Muscle layer of colon (tissue), 2 donors: ENCODE results near the gene TRIM2.

Source experiments
- H3K27ac ChIP-seq: one replicate; pipeline ENCODE4 v1.7.0; 2013; ENCODE audit warnings: low read depth, mild to moderate bottlenecking, low read length, moderate library complexity
- H3K27me3 ChIP-seq, 2 donors: one replicate each; pipeline ENCODE4 v1.7.0; 2013; ENCODE audit warnings: low read length in 2 of 2, mild to moderate bottlenecking in 2 of 2; ENCODE audit not compliant: insufficient read depth in 2 of 2, control insufficient read depth in 1 of 2
- H3K36me3 ChIP-seq: one replicate; pipeline ENCODE4 v1.7.0; 2013; ENCODE audit warnings: mild to moderate bottlenecking, low read length; ENCODE audit not compliant: insufficient read depth
- H3K4me1 ChIP-seq: one replicate; pipeline ENCODE4 v1.7.0; 2013; ENCODE audit warnings: mild to moderate bottlenecking, low read length; ENCODE audit not compliant: insufficient read depth
- H3K4me3 ChIP-seq, 2 donors: one replicate each; pipeline ENCODE4 v1.7.0; 2013; ENCODE audit warnings: low read length in 2 of 2, low read depth in 1 of 2, mild to moderate bottlenecking in 1 of 2, moderate library complexity in 1 of 2
- H3K9ac ChIP-seq: one replicate; pipeline ENCODE4 v1.7.0; 2013; ENCODE audit warnings: low read length
- H3K9me3 ChIP-seq: one replicate; pipeline ENCODE4 v1.7.0; 2013; ENCODE audit warnings: mild to moderate bottlenecking, low read length
- donor health status: abdominal sarcoma.
- donor health status: Adenocarcinoma of cecum.

The TRIM2 gene

DNA sequence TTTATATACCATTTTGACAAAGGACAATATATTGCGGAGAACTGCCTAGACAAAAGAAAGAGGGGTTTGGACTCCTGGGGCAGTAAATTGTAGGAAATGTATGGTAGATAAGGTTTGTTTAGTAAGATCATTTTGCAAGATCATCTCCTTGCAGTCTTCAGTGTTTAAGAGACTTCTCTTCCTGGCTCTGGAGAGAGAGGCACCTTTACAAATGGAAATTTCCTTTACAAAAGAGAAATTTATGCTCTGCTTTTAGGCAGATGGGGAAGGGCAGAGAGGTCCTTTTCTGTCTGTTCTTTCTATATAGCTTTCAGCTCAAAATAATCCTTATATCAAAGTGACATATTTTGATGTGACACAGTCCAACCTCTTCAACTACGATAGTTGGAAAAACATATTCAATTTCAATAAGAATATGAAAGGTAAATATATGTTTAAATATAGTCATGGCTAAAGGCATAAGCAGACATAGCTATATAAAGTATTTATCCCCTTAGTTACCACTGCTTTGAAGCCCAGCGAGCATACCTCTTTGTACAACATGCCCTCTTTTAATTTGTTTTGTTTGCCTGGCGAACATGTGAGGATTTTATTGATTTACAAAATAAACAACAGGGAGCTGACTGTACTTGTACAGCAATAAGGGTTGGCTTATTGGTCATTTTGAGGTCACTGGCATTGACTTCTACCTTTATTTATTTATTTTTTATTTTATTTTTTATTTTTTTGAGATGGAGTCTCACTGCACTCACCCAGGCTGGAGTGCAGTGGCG, 65.2 kb downstream of the TRIM2 start:
- no peak overlapping the region for H3K9ac ChIP-seq
- H3K36me3 ChIP-seq: no peaks in the 10 kb centered on the region
- no peaks in the 10 kb centered on the region for H3K27me3 ChIP-seq
- H3K27ac ChIP-seq: no peak overlapping the region
- H3K9me3 ChIP-seq: no peaks in the 10 kb centered on the region
- peaks cover 17% of the 10 kb centered on the region for H3K4me1 ChIP-seq
- H3K4me3 ChIP-seq: no peak overlapping the region

DNA sequence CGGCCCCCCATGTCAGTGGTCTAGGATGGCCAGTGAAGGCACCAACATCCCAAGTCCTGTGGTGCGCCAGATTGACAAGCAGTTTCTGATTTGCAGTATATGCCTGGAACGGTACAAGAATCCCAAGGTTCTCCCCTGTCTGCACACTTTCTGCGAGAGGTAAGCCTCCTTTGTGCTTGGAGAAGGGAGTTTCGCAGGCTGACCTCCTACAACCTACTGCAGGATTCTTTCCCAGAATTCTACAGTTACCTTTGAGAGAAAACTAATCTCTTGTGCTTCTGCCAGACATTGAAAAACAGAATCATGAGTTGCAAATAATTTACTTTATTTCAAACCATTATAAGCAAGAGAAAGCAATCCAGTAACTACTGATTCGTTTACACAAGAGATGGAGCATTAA, 66.1 kb downstream of the TRIM2 start:
- Histone ChIP-seq H3K27ac (no peak overlapping the region), H3K9me3 (no peaks in the 10 kb centered on the region), H3K4me1 (peaks cover 17% of the 10 kb centered on the region), H3K27me3 (no peaks in the 10 kb centered on the region), H3K9ac (no peak overlapping the region), H3K4me3 (no peak overlapping the region), H3K36me3 (no peaks in the 10 kb centered on the region)

DNA sequence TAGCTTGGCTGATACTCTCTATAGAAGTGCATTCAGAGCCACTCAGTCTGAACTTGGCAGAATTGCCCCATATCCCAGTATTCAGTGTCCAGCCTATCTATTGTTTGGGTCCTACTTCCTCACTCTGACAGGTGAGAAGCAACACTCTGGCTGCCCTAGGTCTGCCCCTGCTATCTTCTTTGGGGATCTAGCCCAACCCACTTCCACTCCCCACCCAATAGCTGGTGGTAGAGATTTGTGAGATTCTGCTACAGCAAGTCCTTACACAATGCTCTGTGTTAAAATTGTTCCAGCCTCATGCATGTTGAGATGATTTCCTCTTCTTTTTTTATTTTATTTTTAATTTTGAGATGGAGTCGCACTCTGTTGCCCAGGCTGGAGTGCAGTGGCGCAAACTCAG, 67.6 kb downstream of the TRIM2 start:
- Histone ChIP-seq H3K9ac (no peak overlapping the region), H3K9me3 (no peaks in the 10 kb centered on the region), H3K4me1 (peaks cover 18% of the 10 kb centered on the region)

DNA sequence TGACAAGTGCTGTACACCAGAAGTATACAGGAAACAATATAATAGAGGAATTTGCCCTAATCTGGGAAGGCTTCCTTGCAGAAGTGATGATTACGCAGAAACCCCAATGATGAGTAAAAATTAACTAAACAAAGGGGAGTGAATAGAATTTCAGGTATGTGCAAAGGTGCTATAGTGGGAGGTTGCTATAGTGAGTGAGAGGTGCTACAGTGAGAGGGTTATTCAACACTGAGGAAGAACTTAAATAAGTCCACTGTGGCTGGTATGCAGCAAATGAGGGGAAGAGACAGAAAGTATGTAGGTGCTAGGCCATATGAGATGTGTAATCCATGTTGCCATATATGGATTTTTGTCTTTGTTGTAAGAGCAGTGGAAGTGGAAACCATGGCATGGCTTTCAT, 69.5 kb downstream of the TRIM2 start:
- no peaks in the 10 kb centered on the region for H3K36me3 ChIP-seq
- H3K4me3 ChIP-seq: no peak overlapping the region
- H3K9ac ChIP-seq: no peak overlapping the region
- no peaks in the 10 kb centered on the region for H3K9me3 ChIP-seq
- H3K27ac ChIP-seq: no peak overlapping the region
- no peaks in the 10 kb centered on the region for H3K27me3 ChIP-seq
- peaks cover 16% of the 10 kb centered on the region for H3K4me1 ChIP-seq

More for the DNA sequence above, 67.6 kb downstream of the TRIM2 start:
- Histone ChIP-seq H3K27me3 (no peaks in the 10 kb centered on the region), H3K4me3 (no peak overlapping the region), H3K27ac (no peak overlapping the region), H3K36me3 (no peaks in the 10 kb centered on the region)

DNA sequence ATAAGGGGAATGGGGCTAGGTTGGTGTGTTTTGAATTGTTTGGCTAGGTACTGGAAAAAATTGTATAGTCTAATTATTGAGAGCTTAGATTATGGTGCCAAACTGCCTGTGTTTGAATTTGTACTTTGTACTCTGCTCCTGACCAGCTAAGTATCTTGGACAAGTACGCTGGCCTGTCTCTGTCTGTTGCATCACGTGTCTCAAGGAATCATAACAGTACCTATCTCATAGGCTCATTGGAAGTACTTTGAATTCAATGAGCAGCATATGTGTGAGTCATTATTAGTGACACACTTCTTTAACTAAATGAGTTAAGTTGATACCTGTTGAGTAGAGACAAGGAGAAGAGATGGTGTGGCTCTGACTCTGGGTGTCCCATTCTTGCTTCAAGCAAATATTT, 70.7 kb downstream of the TRIM2 start:
- H3K4me3 ChIP-seq: no peak overlapping the region
- H3K27ac ChIP-seq: no peak overlapping the region
- no peaks in the 10 kb centered on the region for H3K9me3 ChIP-seq
- H3K27me3 ChIP-seq: no peaks in the 10 kb centered on the region
- H3K4me1 ChIP-seq: peaks cover 10% of the 10 kb centered on the region
- no peaks in the 10 kb centered on the region for H3K36me3 ChIP-seq
- no peak overlapping the region for H3K9ac ChIP-seq

DNA sequence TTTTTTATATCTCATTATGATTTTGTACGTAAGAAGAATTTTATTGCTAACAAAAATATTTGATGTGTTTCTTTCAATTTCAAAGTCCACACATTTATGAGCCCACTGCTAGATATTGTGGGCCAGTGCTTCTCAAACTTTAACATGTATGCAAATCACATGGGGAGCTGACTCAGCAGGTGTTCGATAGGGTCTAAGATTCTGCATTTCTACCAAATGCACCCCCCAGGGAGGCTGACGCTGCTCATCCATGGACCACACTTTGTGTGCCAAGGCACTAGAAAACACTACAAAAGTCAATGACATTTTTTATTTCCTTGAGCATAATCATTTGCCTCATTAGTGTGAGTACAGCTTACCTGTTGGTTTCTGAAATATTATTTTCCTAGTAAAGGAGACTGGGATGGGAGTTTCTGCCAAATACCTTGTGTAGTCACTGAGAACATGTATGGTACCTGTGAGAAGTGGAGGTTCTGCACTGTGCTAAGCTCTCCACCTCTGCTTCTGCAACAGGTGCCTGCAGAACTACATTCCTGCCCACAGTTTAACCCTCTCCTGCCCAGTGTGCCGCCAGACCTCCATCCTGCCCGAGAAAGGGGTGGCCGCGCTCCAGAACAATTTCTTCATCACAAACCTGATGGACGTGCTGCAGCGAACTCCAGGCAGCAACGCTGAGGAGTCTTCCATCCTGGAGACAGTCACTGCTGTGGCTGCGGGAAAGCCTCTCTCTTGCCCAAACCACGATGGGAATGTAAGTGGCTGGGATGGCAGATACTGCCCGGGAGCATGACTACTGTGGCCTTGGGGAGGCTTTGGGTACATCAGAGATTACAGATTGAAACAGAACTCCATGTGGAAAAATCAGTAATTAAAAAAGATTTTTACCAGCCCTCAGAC, 71.4 kb downstream of the TRIM2 start:
- Histone ChIP-seq H3K36me3 (no peaks in the 10 kb centered on the region), H3K9me3 (no peaks in the 10 kb centered on the region), H3K4me3 (no peak overlapping the region), H3K27me3 (no peaks in the 10 kb centered on the region), H3K9ac (no peak overlapping the region), H3K4me1 (peaks cover 10% of the 10 kb centered on the region), H3K27ac (no peak overlapping the region)

DNA sequence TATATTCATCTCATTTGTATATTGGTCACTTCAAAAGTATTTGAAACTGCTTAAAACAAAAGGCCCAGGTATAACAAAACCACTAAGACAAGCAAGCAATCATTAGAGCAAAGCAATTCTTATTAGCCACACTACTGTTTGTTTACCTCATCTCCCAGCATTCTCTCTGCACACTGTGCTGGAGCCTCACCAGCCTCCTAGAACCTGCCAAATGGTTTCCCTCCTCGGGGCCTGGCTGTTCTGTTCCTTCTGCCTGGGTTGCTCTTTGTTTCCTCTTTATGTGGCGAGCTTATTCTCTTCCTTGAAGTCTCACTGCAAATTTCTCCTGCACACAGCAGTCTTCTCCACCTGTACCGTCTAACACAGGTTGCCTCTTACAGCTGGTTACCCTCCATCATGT, 72.7 kb downstream of the TRIM2 start:
- H3K9me3 ChIP-seq: no peaks in the 10 kb centered on the region
- H3K4me1 ChIP-seq: peaks cover 10% of the 10 kb centered on the region
- no peak overlapping the region for H3K9ac ChIP-seq
- no peaks in the 10 kb centered on the region for H3K36me3 ChIP-seq
- H3K27ac ChIP-seq: peak overlapping the region; percentile 20
- no peaks in the 10 kb centered on the region for H3K27me3 ChIP-seq
- no peak overlapping the region for H3K4me3 ChIP-seq

DNA sequence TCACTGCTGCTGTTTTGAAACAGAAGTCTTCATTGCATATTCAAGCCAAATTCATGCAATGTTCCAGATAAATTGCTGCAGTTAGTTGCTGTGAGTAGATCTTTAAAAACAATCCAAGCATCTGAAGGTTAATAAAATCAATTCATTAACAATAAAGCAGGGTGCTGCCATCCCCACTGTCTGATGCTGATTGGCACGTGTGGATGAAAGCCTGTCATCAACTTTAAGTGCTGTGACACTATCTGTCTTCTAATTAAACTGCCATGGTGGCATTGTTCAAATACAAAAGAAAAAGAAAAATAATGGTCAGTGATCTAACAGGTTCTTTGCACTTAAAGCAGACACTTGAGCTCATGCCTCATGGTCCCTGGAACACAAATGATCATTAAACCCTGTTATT, 77.2 kb downstream of the TRIM2 start:
- no peak overlapping the region for H3K4me3 ChIP-seq

DNA sequence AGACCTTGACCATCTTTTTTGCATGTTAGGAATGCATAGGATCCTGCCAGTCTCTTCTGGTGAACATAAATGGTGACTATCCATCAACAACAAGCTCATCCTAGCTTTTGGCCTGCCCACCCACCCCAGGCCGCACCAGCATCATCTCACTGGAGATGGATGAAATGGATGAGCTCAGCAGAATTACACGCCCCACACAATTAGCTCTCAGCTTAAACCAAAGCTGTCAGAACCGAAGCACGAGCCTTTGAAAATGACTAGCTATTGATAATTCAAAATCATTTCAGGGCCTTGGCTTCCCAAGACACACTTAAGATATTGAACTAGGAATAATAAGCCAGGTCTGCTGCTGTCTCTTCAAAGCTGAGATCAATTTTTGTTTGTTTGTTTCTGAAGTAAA, 77.8 kb downstream of the TRIM2 start:
- Histone ChIP-seq H3K36me3 (no peaks in the 10 kb centered on the region), H3K4me3 (no peak overlapping the region), H3K4me1 (peaks cover 7% of the 10 kb centered on the region), H3K27me3 (no peaks in the 10 kb centered on the region), H3K27ac (no peak overlapping the region), H3K9ac (no peak overlapping the region), H3K9me3 (peaks cover 6% of the 10 kb centered on the region)

More for the DNA sequence above, 77.2 kb downstream of the TRIM2 start:
- Histone ChIP-seq H3K27ac (no peak overlapping the region), H3K27me3 (no peaks in the 10 kb centered on the region), H3K9me3 (peaks cover 6% of the 10 kb centered on the region), H3K9ac (no peak overlapping the region), H3K36me3 (no peaks in the 10 kb centered on the region), H3K4me1 (peaks cover 10% of the 10 kb centered on the region)

DNA sequence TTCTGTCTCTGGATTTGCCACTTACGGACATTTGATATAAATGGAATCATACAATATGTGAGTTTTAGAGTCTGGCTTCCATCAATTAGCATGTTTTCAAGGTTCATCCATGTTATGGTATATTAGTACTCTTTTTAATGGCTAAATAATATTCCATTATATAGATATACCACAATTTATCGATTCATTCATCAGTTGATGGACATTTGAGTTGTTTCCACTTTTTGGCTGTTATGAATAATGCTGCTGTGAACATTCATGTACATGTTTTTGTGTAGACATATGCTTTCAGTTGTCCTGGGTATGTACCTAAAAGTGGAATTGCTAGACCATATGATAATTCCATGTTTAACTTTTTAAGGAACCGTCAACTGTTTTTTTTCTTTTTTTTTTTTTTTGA, 79.0 kb downstream of the TRIM2 start:
- H3K9ac ChIP-seq: no peak overlapping the region
- no peak overlapping the region for H3K4me3 ChIP-seq
- no peaks in the 10 kb centered on the region for H3K36me3 ChIP-seq
- H3K4me1 ChIP-seq: no peaks in the 10 kb centered on the region
- peaks cover 6% of the 10 kb centered on the region for H3K9me3 ChIP-seq
- H3K27ac ChIP-seq: no peak overlapping the region
- H3K27me3 ChIP-seq: no peaks in the 10 kb centered on the region

DNA sequence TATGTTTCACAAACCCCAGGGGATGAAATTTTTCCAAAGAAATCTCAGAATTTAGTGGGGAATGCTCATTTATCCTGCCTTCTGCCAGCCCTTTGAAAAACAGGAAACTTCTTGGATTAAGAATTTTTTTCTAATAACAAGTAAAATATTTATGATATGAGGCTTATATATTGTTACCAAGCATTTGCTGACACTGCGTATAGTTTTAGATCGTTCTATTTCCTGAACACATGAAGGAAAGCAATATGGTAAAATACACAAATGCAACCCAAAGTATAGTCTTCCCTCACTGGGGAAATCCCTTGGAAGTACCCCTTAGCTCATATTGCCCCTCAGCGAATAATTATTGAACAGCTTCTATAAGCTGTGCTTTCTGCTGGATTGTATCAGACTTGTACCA, 85.9 kb downstream of the TRIM2 start:
- H3K9me3 ChIP-seq: no peaks in the 10 kb centered on the region
- H3K4me3 ChIP-seq: no peak overlapping the region
- no peak overlapping the region for H3K27ac ChIP-seq
- peaks cover 18% of the 10 kb centered on the region for H3K4me1 ChIP-seq
- H3K9ac ChIP-seq: no peak overlapping the region
- no peaks in the 10 kb centered on the region for H3K27me3 ChIP-seq
- no peaks in the 10 kb centered on the region for H3K36me3 ChIP-seq
